HepG2 (cell line): Measurements from ENCODE around the gene EGLN2. TPM values are rescaled to one million over a fixed set of nuclear protein-coding genes. Genes with fewer than 3 reads are reported as not detected.
A peak's percentile ranks its signal among the peaks of the same experiment; 100 is the strongest.

ENCODE experiments used
- CEBPB ChIP-seq: IDR thresholded peaks from 2 replicates; pipeline ENCODE4 v1.6.1; 2011; ENCODE audit warnings: low read depth, low read length, improper control_type of control experiment, borderline replicate concordance
- MAZ ChIP-seq, 2 experiments: sonication (generic) in 1 of 2; formaldehyde crosslinking in 1 of 2; IDR thresholded peaks; 2 replicates each; pipeline versions ENCODE4 v1.5.0 to v1.6.1; 2012 to 2020; ENCODE audit warnings: low read depth in 2 of 2, mild to moderate bottlenecking in 2 of 2, borderline replicate concordance in 1 of 2, improper control_type of control experiment in 1 of 2, low read length in 1 of 2, missing genetic modification reagents in 1 of 2, moderate library complexity in 1 of 2
- POLR2A ChIP-seq, 2 experiments: IDR thresholded peaks; 2 replicates each; pipeline ENCODE4 v1.6.1; 2011; ENCODE audit warnings: low read depth in 2 of 2, low read length in 2 of 2, mild to moderate bottlenecking in 1 of 2, moderate library complexity in 1 of 2; ENCODE audit not compliant: insufficient read depth in 1 of 2
- RFX5 ChIP-seq: IDR thresholded peaks from 2 replicates; pipeline ENCODE4 v1.6.1; 2011; ENCODE audit warnings: low read depth, low read length, improper control_type of control experiment
- RNF2 ChIP-seq: fragments of 450-650 bp; conservative IDR thresholded peaks from 2 replicates; pipeline ENCODE4 v1.6.1; 2016; ENCODE audit warnings: low read depth
- SALL1 ChIP-seq: sonication (generic); formaldehyde crosslinking; IDR thresholded peaks from 2 replicates; pipeline ENCODE4 v1.8.0; 2022; ENCODE audit warnings: mild to moderate bottlenecking, missing genetic modification reagents
- SP5 ChIP-seq: IDR thresholded peaks from 2 replicates; pipeline ENCODE4 v1.6.1; 2016; ENCODE audit warnings: low read depth, borderline replicate concordance
- TAF1 ChIP-seq: sonication (generic); formaldehyde crosslinking; IDR thresholded peaks from 2 replicates; pipeline ENCODE4 v1.4.0; 2020; ENCODE audit warnings: missing genetic modification reagents
- ZNF224 ChIP-seq: sonication (generic); formaldehyde crosslinking; IDR thresholded peaks from 2 replicates; pipeline ENCODE4 v1.5.0; 2020; ENCODE audit warnings: mild to moderate bottlenecking, missing genetic modification reagents
- ZNF260 ChIP-seq: sonication (generic); formaldehyde crosslinking; IDR thresholded peaks from 2 replicates; pipeline ENCODE4 v1.4.0; 2020; ENCODE audit warnings: missing genetic modification reagents, low read depth, mild to moderate bottlenecking, borderline replicate concordance
- ZNF331 ChIP-seq: sonication (generic); formaldehyde crosslinking; IDR thresholded peaks from 2 replicates; pipeline ENCODE4 v1.4.0; 2020; ENCODE audit warnings: missing genetic modification reagents
- ZNF350 ChIP-seq: sonication (generic); formaldehyde crosslinking; IDR thresholded peaks from 2 replicates; pipeline ENCODE4 v1.4.0; 2020; ENCODE audit warnings: mild to moderate bottlenecking, low read depth, missing genetic modification reagents, borderline replicate concordance
- polyA plus RNA-seq, 8 experiments: library from polyadenylated mRNA; depleted of rRNA in 3 of 8; stranded (reverse) in 7 of 8; unstranded in 1 of 8; fragments of >200 nt; fragmentation: Illumina TruSeq in 4 of 8; extraction: Trizol in 4 of 8; gene quantifications; 2 replicates each; pipeline versions ENCODE4 v1.2.1 to v1.2.3, GENCODE V29; 2011 to 2016; ENCODE audit warnings: low read depth in 4 of 8, missing spikeins in 1 of 8, mixed read lengths in 1 of 8; ENCODE audit not compliant: insufficient read depth in 1 of 8
- total RNA-seq, 5 experiments: library from RNA; depleted of rRNA; stranded (reverse); fragments of >200 nt; fragmentation: Illumina TruSeq; extraction: Trizol; gene quantifications; 2 replicates each; pipeline ENCODE4 v1.2.3, GENCODE V29; 2016; ENCODE audit warnings: low read depth in 1 of 5
- TF ChIP-seq, protein P1 (sequence below): IDR thresholded peaks from 2 replicates; pipeline ENCODE4 v1.6.1; 2016; ENCODE audit warnings: low read depth
- TF ChIP-seq, protein P2 (sequence below): sonication (generic); formaldehyde crosslinking; IDR thresholded peaks from 2 replicates; pipeline ENCODE4 v1.4.0; 2020; ENCODE audit warnings: missing genetic modification reagents
- TF ChIP-seq, protein P3 (sequence below): IDR thresholded peaks from 2 replicates; pipeline ENCODE4 v1.6.1; 2016; ENCODE audit warnings: missing biosample characterization, missing genetic modification reagents, low read depth
- TF ChIP-seq, protein P4 (sequence below): sonication (generic); formaldehyde crosslinking; IDR thresholded peaks from 2 replicates; pipeline ENCODE4 v1.4.0; 2020; ENCODE audit warnings: missing genetic modification reagents
- TF ChIP-seq, protein P5 (sequence below): sonication (generic); formaldehyde crosslinking; IDR thresholded peaks from 2 replicates; pipeline ENCODE4 v1.4.0; 2020; ENCODE audit warnings: mild to moderate bottlenecking, missing genetic modification reagents, borderline replicate concordance

The EGLN2 gene
- total and polyA plus RNA-seq, 2 of the 13 experiments (the other 11 are each of a cell fraction or from before 2014, with no cell fraction given): 16.5 to 40.8 TPM

DNA sequence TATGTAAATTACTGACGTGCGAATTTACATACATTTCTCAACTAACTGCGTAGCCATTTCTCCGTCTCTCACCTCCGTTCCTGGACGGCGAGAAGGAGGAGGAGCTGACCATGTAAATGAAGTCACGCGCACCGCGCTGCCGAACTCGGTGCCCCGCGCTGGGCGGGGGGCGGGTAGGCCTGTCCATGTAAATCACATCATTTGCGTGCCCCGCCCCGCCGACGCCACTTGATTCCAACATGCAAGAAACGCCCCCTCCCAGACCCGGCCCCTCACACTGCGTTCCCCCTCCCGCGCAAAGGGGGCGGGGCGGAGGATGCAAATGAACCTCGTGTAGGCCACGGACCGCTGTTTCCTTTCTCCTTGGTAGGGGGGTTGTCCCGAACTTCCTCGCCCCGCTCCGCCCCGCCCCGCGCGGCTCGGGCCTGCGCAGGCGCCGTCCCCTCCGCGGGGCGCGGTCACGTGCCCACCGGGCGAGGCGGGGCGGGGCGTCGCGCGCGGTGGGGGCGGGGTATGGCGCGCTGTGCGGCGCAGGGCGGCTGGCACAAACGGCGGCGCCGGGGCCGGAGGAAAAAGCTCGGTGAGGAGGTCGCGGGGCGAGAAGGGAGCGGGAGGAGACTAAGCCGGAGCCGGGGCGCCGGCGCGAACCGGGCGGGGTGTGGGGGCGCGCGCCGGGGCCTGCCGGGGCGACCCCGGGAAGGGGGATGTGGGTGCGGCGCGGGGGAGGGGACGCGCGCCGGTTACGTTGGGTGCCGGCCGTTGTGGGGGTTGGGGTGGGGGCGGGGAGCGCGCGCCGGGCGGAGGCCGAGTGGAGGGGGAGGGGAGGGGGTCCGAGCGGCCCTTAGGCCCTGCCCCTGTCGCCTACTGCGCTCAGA, at the start of gene EGLN2 (continued):
- TF ChIP-seq, protein P1, sequence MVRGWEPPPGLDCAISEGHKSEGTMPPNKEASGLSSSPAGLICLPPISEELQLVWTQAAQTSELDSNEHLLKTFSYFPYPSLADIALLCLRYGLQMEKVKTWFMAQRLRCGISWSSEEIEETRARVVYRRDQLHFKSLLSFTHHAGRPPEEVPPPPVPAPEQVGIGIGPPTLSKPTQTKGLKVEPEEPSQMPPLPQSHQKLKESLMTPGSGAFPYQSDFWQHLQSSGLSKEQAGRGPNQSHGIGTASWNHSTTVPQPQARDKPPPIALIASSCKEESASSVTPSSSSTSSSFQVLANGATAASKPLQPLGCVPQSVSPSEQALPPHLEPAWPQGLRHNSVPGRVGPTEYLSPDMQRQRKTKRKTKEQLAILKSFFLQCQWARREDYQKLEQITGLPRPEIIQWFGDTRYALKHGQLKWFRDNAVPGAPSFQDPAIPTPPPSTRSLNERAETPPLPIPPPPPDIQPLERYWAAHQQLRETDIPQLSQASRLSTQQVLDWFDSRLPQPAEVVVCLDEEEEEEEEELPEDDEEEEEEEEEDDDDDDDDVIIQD (CRISPR knock-in tag): peak; percentile 29; the same call in 1 of the 2 replicates
- TF ChIP-seq ZNF224 (no peak), ZNF331 (CRISPR knock-in tag) (peak; percentile 24; the same call in 1 of the 2 replicates), ZNF260 (CRISPR knock-in tag) (no peak), RNF2 (no peak), TAF1 (CRISPR knock-in tag) (0 out of 2 replicates have a peak, but pooled peaks have one; percentile 35), SALL1 (CRISPR knock-in tag) (0 out of 2 replicates have a peak, but pooled peaks have one; percentile 32), CEBPB (peak; percentile 36; the same call in 1 of the 2 replicates), RFX5 (peak; percentile 11), POLR2A (IDR thresholded peaks at IDR 0.05; ENCODE audit: insufficient read depth in 1 of 2, low read depth in 2 of 2, low read length in 2 of 2) (peak in 1 of 2 experiments; percentile 53; a peak in 2 of 4 replicates), SP5 (CRISPR knock-in tag) (peak; percentile 63; the same call in 1 of the 2 replicates), MAZ (IDR thresholded peaks at IDR 0.05; ENCODE audit: borderline replicate concordance, low read depth, low read length) (peak; percentile 98), MAZ (CRISPR knock-in tag; IDR thresholded peaks at IDR 0.05; ENCODE audit: low read depth) (peak; percentile 77), ZNF350 (no peak)
- TF ChIP-seq, protein P2, sequence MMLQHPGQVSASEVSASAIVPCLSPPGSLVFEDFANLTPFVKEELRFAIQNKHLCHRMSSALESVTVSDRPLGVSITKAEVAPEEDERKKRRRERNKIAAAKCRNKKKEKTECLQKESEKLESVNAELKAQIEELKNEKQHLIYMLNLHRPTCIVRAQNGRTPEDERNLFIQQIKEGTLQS: no peak
- TF ChIP-seq, protein P3, sequence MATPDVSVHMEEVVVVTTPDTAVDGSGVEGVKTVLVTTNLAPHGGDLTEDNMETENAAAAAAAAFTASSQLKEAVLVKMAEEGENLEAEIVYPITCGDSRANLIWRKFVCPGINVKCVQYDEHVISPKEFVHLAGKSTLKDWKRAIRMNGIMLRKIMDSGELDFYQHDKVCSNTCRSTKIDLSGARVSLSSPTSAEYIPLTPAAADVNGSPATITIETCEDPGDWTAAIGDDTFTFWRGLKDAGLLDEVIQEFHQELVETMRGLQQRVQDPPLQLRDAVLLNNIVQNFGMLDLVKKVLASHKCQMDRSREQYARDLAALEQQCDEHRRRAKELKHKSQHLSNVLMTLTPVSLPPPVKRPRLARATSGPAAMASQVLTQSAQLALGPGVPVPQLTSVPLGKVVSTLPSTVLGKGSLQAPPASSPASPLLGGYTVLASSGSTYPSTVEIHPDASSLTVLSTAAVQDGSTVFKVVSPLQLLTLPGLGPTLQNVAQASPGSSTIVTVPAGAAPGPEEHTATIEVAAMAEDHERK: 0 out of 2 replicates have a peak, but pooled peaks have one; percentile 3
- TF ChIP-seq, protein P4, sequence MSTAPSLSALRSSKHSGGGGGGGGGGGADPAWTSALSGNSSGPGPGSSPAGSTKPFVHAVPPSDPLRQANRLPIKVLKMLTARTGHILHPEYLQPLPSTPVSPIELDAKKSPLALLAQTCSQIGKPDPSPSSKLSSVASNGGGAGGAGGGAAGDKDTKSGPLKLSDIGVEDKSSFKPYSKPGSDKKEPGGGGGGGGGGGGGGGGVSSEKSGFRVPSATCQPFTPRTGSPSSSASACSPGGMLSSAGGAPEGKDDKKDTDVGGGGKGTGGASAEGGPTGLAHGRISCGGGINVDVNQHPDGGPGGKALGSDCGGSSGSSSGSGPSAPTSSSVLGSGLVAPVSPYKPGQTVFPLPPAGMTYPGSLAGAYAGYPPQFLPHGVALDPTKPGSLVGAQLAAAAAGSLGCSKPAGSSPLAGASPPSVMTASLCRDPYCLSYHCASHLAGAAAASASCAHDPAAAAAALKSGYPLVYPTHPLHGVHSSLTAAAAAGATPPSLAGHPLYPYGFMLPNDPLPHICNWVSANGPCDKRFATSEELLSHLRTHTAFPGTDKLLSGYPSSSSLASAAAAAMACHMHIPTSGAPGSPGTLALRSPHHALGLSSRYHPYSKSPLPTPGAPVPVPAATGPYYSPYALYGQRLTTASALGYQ (CRISPR knock-in tag): no peak
- TF ChIP-seq, protein P5, sequence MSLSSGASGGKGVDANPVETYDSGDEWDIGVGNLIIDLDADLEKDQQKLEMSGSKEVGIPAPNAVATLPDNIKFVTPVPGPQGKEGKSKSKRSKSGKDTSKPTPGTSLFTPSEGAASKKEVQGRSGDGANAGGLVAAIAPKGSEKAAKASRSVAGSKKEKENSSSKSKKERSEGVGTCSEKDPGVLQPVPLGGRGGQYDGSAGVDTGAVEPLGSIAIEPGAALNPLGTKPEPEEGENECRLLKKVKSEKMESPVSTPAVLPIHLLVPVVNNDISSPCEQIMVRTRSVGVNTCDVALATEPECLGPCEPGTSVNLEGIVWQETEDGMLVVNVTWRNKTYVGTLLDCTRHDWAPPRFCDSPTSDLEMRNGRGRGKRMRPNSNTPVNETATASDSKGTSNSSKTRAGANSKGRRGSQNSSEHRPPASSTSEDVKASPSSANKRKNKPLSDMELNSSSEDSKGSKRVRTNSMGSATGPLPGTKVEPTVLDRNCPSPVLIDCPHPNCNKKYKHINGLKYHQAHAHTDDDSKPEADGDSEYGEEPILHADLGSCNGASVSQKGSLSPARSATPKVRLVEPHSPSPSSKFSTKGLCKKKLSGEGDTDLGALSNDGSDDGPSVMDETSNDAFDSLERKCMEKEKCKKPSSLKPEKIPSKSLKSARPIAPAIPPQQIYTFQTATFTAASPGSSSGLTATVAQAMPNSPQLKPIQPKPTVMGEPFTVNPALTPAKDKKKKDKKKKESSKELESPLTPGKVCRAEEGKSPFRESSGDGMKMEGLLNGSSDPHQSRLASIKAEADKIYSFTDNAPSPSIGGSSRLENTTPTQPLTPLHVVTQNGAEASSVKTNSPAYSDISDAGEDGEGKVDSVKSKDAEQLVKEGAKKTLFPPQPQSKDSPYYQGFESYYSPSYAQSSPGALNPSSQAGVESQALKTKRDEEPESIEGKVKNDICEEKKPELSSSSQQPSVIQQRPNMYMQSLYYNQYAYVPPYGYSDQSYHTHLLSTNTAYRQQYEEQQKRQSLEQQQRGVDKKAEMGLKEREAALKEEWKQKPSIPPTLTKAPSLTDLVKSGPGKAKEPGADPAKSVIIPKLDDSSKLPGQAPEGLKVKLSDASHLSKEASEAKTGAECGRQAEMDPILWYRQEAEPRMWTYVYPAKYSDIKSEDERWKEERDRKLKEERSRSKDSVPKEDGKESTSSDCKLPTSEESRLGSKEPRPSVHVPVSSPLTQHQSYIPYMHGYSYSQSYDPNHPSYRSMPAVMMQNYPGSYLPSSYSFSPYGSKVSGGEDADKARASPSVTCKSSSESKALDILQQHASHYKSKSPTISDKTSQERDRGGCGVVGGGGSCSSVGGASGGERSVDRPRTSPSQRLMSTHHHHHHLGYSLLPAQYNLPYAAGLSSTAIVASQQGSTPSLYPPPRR: peak; percentile 27; the same call in 1 of the 2 replicates
